ENCODE results near the gene FOXO1.

FOXO1 gene

DNA sequence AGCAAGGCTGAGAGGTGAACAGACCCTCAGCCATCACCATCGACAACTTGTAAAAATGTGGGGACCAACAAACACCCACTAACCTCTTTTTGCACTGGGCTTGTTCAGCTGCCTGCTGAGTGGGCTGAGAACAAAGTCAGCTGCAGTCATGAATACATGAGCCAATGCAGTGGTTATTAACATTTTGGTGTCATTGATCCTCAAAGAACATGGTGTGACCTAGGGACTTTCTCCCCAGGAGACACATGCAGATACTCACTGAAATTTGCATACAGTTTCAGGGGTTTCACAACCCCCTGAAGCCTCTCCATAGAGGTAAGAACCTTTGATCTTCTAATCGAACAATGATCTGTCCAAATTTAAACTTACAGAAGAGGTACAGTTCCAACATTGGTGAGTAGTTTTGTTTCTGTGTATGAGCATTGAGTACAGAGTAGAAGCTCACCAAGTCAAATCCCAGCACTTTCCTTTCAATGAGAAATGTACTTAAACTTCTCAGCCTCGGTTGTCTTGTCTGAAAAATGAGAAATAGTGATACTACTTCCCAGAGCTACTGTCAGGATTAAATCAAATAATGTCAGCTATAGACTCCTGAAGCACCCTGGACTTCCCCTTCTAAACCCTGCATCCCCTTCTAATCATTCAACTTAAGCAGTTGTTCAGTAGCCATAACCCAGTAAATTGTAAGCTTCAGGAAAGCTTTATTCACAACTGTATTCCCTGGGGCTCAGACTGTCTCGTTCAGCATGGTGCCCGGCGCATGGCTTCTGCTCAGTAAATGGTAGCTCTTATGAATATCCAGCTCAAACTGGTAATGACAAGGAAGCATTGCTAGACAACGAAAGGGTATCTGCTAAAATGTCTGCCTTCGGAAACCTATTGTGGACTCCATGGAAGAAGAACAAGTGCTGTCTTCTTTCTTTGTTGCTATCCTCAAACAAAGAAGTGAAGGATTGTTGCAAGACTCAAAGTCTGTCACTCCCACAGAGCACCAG is 148.7 kb downstream of the FOXO1 start:
- no peak for DNase-seq (ENCODE audit: low read depth in 2 of 2, low spot score in 1 of 2)

GRCh38 chr13:40515702-40516101 is 150.7 kb downstream of the FOXO1 start:
- no peak for DNase-seq (ENCODE audit: low read depth in 2 of 2, low spot score in 1 of 2)

GRCh38 chr13:40514802-40515201 is 151.6 kb downstream of the FOXO1 start:
- no peak for DNase-seq (ENCODE audit: low read depth in 2 of 2, low spot score in 1 of 2)

DNA sequence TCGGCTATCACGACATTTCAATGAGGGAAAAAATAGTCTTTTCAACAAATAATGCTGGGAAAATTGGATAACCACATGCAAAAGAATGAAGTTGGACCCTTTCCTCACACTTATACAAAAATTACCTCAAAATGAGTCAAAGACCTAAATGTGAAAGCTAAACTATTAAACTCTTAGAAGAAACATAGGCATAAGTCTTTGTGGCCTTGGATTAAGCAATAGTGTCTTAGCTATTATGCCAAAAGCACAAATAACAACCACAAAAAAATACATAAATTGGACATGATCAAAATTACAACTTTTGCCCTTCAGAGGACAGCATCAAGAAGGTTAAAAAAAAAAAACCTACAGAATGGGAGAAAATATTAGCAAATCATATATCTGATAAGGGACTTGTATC is 156.6 kb downstream of the FOXO1 start:
- no peak for DNase-seq (ENCODE audit: low read depth in 2 of 2, low spot score in 1 of 2)

- no peak for DNase-seq (ENCODE audit: low read depth in 2 of 2, low spot score in 1 of 2)
Observed at GRCh38 chr13:40508767-40509342, 157.6 kb downstream of the FOXO1 start.

GRCh38 chr13:40508127-40508526 is 158.3 kb downstream of the FOXO1 start:
- DNase-seq (ENCODE audit: low read depth in 2 of 2, low spot score in 1 of 2) = no peak

GRCh38 chr13:40506592-40507446 is 159.6 kb downstream of the FOXO1 start:
- DNase-seq (ENCODE audit: low read depth in 2 of 2, low spot score in 1 of 2) = no peak
